GM10248 (cell line): ENCODE measurements around the gene SLAIN1.

Source experiments
- CTCF ChIA-PET: fragments of 300-600 bp; sonication (Branson Sonifier 250); formaldehyde crosslinking; extraction: SDS; loops from one replicate; lab custom pipeline; 2021; ENCODE audit warnings: antibody characterized with exemption; lab: Yijun Ruan, JAX
- POLR2A ChIA-PET: fragments of 350-650 bp; sonication (Branson Sonifier 250); formaldehyde crosslinking; extraction: SDS; loops from one replicate; lab custom pipeline; 2020; ENCODE audit warnings: antibody characterized with exemption; lab: Yijun Ruan, JAX
- DNase-seq: peaks from one replicate; pipeline ENCODE4 v3.0.0; 2012; ENCODE audit errors: extremely low spot score
- TF ChIP-seq, protein P1 (sequence below): IDR thresholded peaks from 2 replicates; pipeline ENCODE4 v1.5.1; 2012; ENCODE audit warnings: mild to moderate bottlenecking, low read depth; ENCODE audit errors: extremely low read depth, missing control alignments, control extremely low read depth

The SLAIN1 gene

DNA sequence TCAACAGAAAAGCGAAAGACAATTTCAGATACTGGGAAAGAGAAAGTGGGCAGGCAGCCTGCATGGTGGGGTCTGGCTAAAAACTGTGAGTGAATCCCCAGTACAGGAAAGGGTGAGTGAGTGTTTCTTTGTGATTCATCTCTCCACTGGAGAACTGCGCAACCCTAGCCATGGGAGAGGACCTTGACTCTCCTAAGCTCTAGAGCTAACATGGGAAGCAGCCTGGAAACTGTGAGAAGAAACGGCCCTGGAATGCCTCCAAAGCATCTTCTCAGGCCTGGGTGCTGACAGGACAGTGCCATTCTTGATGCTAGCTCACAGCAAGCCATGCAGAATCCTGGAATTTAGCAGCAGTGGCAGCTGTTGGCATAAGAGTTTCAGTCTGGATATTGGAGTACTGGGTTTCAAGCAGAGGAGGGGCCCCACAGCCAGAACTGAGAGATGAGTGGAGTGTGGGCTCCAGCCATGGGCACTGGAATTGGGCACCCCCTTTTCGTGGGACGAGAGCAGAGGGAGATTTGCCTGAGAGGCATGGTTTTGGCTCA is 18.7 kb upstream of the SLAIN1 start:
- TF ChIP-seq, protein P1, sequence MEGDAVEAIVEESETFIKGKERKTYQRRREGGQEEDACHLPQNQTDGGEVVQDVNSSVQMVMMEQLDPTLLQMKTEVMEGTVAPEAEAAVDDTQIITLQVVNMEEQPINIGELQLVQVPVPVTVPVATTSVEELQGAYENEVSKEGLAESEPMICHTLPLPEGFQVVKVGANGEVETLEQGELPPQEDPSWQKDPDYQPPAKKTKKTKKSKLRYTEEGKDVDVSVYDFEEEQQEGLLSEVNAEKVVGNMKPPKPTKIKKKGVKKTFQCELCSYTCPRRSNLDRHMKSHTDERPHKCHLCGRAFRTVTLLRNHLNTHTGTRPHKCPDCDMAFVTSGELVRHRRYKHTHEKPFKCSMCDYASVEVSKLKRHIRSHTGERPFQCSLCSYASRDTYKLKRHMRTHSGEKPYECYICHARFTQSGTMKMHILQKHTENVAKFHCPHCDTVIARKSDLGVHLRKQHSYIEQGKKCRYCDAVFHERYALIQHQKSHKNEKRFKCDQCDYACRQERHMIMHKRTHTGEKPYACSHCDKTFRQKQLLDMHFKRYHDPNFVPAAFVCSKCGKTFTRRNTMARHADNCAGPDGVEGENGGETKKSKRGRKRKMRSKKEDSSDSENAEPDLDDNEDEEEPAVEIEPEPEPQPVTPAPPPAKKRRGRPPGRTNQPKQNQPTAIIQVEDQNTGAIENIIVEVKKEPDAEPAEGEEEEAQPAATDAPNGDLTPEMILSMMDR, result no peak
- DNase-seq, result no peak
- CTCF ChIA-PET, result interaction anchor here (1.5 kb wide), 1 partner anchor 13 kb away, joined by 3 read pairs; no protein-coding TSS in a partner anchor
- POLR2A ChIA-PET, result no interaction called here

DNA sequence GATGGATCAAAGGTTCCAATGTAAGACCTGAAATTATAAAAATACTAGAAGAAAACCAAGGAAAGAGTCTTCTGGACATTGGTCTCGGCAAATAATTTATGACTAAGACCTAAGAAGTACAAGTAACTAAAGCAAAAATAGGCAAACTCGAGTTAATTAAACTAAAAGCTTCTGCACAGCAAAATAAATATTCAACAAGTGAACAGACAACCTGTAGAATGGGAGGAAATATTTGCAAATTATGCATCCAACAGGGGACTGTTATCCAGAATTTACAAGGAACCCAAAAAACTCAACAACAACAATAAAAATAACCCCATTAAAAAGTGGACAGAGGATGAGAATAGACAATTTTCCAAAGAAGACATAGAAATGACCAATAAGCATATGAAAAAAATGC is 9.7 kb upstream of the SLAIN1 start:
- ChIA-PET CTCF (interaction anchor here (1.3 kb wide), 1 partner anchor 12 kb away, joined by 3 read pairs; no protein-coding TSS in a partner anchor), POLR2A (no interaction called here)
- no peak for DNase-seq
- TF ChIP-seq, protein P1, result no peak

DNA sequence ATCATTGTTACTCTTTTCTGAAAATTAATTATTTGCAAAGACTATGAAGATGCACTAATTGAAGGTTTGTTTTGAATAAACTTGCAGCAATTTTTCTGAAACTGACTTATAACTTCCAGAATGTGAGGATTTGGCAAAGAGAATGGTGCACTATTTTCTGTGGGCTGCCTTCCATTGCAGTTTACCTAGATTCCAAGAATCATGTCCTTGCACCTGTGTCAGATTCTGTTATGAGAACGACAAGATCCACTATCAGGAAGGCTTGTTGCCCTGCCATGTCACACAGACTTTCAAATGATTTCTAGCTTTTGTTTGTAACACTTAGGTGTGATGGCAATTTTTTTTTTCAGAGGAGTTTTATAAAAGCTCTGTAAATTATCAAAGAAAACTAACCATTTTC is 5.6 kb upstream of the SLAIN1 start:
- CTCF ChIA-PET, result interaction anchor here (1.2 to 1.3 kb wide), 2 partner anchors 12 to 99 kb away, joined by 3 to 4 read pairs; no protein-coding TSS in a partner anchor
- TF ChIP-seq, protein P1, result no peak
- DNase-seq, result no peak
- POLR2A ChIA-PET, result no interaction called here

DNA sequence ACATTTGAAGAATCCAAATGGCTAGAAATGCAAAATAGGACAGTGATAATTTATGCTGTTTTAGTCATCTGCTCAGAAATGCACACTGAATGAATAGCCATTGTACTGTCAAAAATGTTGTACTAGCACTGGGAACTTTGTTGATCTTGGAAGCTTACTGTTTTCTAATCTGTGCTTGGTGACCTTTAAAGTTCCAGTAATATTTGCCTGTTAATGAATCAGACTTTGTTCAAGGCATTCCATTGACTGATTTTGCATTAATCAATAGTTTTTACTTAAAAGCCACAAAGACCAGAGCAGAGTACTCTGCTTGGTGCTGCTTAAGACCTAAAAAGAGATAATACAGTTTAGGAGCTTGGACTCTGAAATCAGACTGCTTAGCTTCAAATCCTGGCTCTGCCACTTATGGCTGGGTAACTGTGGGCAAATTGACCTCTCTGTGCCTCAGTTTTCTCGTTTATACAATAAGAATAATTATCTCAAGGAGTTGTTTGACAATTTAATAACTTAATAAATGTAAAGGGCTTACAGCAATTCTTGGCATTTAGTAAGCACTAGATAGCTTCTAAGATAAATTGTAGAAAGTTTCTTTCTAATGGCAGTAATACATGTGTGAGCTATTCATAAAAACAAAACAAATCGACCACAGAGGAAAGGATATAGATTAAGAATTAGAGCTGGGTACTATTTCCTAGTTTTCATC is 4.6 kb upstream of the SLAIN1 start:
- TF ChIP-seq, protein P1, result no peak
- ChIA-PET CTCF (interaction anchor here (1.4 to 1.6 kb wide), 2 partner anchors 13 to 65 kb away, joined by 3 to 4 read pairs; no protein-coding TSS in a partner anchor), POLR2A (no interaction called here)
- no peak for DNase-seq

DNA sequence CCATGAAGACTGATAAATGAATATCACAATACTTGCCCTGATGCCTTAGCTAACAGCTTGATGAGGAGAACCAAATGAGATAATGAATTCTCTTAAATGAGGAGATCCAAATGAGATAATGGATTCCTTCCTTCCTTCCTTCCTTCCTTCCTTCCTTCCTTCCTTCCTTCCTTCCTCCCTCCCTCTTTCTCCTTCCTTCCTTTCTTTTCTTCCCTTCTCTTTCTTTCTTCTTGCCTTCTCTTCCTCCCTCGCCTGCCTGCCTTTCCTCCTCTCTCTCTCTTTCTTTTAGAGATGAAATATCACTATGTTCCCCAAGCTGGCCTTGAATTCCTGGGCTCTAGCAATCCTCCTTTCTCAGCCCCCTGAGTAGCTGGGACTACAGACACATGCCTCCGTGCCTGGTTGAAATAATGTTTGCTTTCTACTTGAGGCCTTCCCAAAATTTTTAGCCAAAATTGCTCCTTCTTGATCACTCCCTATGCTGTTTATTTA is 4.0 kb upstream of the SLAIN1 start:
- CTCF ChIA-PET, result interaction anchor here (1.4 to 1.6 kb wide), 2 partner anchors 12 to 66 kb away, joined by 3 to 4 read pairs; no protein-coding TSS in a partner anchor

DNA sequence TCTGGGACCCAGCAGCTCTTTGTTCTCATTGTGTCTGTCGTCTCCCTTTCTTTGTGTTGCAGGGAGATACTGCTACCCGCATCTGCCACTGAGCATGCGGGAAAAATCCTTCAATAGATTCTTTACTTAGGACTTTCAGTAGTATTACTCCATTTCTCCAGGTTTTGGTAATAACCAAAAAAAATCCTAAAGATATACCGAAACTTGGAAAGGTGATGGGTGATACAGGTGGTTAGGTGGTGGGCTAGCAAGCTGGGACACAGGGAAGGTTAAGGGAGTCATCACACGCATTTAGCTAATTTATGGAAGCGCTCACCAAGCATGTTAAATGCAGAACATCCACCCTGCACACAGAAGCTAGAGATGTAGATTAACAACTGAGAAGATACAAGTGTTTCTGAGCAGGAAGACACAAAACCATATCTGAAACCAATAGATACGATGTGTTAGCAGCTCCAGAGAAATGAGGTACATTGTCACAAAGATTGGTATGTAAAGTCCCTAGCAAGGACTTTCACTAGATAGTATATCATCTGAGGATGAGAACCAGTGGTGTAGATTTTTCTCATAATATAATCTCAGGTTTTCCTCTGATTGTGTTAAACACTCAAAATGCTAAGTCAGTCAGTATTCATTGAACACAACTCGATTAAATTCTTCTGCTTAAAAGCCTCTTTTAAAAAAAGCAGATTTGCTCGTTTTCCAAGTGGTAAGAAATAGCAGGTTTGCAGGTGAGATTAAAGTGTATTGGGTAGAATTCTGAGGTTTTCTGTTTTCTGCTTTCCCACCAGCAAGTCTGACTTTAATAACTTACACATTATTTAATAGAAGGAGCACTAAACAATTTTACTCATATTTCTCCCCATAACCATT is 1.2 kb upstream of the SLAIN1 start:
- ChIA-PET CTCF (interaction anchor here (0.7 to 2.6 kb wide), 8 partner anchors 12 to 203 kb away, joined by 3 to 12 read pairs (median 6); no protein-coding TSS in a partner anchor), POLR2A (no interaction called here)
- TF ChIP-seq, protein P1, result no peak
- DNase-seq, result peak; percentile 17

More for the DNA sequence above, 4.0 kb upstream of the SLAIN1 start:
- TF ChIP-seq, protein P1, result no peak
- DNase-seq, result no peak
- POLR2A ChIA-PET, result no interaction called here
